Hematopoietic multipotent progenitor cell treated with erythropoietin and hydrocortisone succinate and interleukin-3 and kit ligand, for 4 days (in vitro differentiated cells): ENCODE measurements around the gene TBC1D13.
"Not testable (repeated sequence)": the region's sequence is repeated elsewhere in the genome, so short reads cannot be mapped to it uniquely, and the experiment has no call there.

Experiments
- DNase-seq: peaks from one replicate; pipeline ENCODE4 v3.0.0-alpha.2; 2015

Gene TBC1D13, protein sequence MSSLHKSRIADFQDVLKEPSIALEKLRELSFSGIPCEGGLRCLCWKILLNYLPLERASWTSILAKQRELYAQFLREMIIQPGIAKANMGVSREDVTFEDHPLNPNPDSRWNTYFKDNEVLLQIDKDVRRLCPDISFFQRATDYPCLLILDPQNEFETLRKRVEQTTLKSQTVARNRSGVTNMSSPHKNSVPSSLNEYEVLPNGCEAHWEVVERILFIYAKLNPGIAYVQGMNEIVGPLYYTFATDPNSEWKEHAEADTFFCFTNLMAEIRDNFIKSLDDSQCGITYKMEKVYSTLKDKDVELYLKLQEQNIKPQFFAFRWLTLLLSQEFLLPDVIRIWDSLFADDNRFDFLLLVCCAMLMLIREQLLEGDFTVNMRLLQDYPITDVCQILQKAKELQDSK

DNA sequence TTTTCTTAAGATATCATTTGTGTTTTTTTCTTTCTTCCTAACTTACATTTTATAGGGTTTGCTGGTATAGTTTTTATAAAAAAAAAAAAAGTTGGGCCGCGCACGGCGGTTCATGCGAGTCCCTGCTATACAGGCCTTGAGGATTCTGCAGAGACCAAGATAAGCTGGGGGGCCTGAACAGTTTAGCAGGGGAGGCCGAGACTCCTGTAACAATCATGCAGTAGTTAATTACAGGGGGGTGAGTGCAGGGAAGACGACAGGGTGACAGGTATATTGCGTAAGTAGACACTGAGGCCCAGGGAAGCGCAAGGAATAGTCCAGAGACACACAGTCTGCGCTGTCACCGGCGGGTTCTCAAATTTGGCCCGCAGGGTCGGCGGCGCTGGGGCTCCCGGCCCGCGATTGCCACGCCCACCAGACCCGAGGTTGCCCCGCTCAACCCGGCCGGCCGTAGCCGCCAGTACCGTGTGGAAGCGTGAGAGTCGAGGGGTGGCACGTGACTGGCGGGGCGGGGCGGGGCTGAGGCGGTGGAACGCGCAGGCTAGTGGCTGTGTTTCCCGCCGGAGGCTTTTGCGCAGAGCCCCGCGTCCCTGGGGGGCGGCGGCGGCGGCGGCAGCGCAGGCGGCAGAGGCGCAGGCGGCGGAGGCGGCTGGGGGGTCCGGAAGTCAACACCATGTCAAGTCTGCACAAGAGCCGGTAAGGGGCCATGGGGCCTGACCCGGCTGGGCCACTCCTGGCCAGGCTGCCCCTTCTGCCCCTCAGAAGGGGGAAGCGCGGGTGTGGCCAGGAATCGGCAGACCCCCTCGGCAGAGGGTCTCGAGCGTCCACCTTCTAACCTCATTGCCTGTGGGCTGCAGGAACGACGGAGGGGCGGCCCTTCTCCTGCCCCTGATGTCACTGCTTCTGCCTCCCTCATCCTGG, at the start of gene TBC1D13:
Gene TBC1D13, plus strand, starts transcription at position 573 of the 921 bp plus-strand sequence. Its CDS starts 101 bp downstream, at position 674.
- peak; percentile 95 for DNase-seq

DNA sequence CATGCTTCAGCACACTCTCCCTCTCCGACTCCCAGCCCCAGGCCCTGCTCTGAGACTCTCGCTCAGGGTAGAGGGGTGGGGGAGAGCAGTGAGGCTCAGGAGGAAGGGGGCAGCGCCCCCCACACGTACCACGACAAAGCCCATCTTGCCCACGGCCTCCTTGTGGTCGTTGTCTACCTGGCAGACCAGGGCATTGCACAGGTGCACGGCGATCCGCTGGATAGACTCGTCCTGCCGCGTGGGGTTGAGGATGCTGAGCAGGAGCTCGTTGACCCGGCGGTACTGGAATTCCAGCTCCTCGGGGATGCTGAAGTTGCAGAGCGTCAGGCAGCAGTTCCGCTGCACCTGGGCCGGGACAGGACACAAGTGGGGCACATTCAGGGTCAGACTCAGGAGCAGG, 44.7 kb upstream of the TBC1D13 start:
- DNase-seq: no peak

- no peak for DNase-seq
Observed at GRCh38 chr9:128743421-128743820, 43.6 kb upstream of the TBC1D13 start.

DNA sequence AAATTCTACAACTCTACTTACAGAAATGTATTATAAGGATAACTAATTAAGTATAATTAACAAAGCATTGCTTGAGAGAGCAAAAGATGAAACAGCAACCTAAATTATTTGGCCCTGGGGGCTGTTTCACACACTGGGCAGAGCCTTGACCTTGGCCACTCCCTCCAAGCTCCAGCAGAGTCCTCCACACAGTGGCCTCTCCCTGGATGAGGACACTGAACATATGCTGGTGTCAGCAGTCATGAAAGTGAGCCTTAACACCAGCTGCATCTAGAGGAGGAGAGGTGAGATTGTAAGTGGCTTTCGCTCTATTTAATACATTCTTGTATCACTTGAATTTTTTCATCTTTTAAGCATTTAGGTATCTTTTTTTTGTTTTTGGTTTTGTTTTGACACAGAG, 39.8 kb upstream of the TBC1D13 start:
- no peak for DNase-seq

GRCh38 chr9:128750926-128751595, 36.0 kb upstream of the TBC1D13 start:
- DNase-seq: no peak

DNA sequence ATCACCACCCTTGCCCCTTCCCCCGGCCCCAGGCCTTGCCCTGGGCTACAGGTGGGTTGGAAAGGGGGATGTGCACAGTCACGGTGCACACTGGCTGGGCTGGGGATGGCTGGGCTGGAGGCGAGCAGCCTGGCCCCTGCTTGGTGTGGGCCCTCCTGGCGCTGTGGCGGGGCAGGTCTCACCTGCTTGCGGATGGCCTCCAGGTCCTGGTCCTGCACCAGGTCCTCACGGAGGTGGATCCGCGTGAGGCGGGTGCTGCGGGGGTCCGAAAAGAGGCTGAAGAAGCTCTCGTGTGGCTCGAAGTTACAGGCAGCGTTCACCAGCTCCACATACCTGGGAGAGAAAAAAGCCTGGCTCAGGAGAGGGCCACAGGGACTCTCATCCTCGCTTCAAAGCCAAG, 33.4 kb upstream of the TBC1D13 start:
- no peak for DNase-seq

DNA sequence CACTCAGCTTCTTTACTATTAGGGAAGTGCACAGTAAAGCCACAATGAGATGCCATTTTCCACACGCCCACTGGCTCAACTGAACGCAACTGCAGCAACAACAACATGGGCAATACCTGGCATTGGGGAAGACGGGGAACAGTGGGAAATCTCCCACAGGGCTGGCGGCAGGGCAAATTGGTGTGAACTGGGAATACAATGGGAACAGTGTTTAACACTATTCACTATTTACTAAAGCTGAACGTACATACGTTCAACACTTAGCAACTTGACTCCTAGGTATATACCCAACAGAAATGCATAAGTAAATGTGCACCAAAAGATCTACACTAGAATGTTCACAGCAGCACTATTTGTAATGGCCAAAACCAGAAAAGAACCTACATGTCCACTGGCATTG, 29.5 kb upstream of the TBC1D13 start:
- DNase-seq: peak; percentile 29

- peak; percentile 40 for DNase-seq
Observed at GRCh38 chr9:128762671-128763449, 24.2 kb upstream of the TBC1D13 start.

GRCh38 chr9:128764361-128764760, 22.7 kb upstream of the TBC1D13 start:
- DNase-seq: peak; percentile 57

GRCh38 chr9:128765499-128765898, 21.6 kb upstream of the TBC1D13 start:
- no peak for DNase-seq

- peak; percentile 41 for DNase-seq
Observed at GRCh38 chr9:128768606-128769005, 18.4 kb upstream of the TBC1D13 start.

GRCh38 chr9:128770286-128771030, 16.6 kb upstream of the TBC1D13 start:
- no peak for DNase-seq

GRCh38 chr9:128771094-128771721, 15.8 kb upstream of the TBC1D13 start:
- peak; percentile 25 for DNase-seq

DNA sequence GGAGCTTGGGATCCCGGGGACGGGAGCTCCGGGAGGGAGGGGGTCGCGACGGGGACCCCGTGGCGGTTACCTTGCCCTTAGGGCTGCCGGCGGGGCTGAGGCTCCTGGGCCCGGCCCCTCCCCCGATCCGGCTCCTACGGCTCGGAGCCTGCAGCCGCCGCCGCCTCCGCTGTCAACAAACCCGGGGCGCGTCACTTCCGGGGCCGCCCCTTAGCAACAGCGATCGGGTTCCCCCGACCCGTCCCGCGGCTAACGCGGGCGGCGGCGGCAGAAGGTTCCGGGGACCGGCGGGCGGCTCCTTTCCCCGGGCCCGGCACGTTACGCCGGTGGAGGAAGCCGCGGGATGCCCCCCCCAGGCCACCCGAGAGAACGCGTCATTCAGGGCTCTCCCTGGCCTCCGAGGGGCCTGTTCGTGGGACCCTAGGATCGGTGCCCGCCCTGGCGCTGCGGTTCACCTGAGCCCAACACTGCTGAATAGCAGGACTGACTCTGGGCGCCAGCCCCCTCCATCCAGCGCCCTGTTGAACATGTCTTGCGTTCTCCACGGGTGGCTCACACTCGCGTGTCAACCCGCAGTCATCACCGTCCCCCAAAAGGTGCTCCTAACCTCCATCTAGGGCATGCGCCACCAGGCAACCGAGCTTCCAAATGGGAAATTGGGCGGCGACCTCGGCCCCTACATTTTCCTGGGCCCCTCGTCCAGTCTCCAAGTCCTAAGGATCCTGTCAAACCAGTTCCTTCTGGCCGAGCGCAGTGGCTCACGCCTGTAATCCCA, 15.1 kb upstream of the TBC1D13 start, which contains the start of gene ZER1:
Gene ZER1, minus strand, starts transcription at position 183 of the 775 bp plus-strand sequence. CDS start 16,362 bp downstream, outside the sequence.
- DNase-seq: peak; percentile 96

- DNase-seq: no peak
Observed at GRCh38 chr9:128773049-128773448, 14.0 kb upstream of the TBC1D13 start.

DNA sequence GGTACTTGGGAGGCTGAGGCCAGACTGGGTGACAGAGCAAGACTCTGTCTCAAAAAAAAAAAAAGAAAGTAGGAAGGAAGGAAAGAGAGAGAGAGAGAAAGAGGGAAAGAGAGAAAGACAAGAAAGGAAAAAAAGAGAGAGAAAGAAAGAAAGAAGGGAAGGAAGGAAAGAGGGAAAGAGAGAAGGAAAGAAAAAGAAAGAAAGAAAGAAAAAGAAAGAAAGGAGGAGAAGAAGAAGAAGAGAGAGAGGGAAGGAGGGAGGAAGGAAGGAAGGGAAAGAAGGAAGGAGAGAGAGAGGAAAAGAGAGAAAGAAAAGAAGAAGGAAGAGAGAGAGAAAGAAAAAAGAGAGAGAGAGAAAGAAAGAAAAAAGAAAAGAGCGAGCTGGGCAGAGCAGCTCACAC, 12.2 kb upstream of the TBC1D13 start:
- no peak for DNase-seq

- not testable (repeated sequence) for DNase-seq
Observed at GRCh38 chr9:128780093-128780492, 7.0 kb upstream of the TBC1D13 start.

- DNase-seq: peak; percentile 37
Observed at GRCh38 chr9:128781187-128782070, 5.6 kb upstream of the TBC1D13 start.

DNA sequence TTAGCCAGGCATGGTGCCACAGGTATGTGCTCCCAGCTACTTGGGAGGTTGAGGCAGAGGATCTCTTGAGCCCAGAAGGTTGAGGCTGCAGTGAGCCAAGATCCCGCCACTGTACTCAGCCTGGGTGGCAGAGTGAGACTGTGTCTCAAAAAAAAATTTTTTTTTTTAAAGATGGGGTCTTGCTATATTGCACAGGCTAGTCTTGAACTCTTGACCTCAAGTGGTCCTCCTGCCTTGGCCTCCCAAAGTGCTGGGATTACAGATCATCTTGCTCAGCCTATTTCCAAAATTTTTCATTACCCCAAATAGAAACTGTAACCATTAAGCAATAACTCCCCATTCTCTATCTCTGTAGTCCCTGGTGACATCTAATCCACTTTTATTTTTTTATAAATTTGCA, 4.4 kb upstream of the TBC1D13 start:
- DNase-seq: no peak
